Midbrain (tissue), 1 donor: ENCODE results near the gene SIRT7.
A peak's percentile ranks its signal among the peaks of the same experiment; 100 is the strongest.
"Not testable (repeated sequence)": the region's sequence is repeated elsewhere in the genome, so short reads cannot be mapped to it uniquely, and the experiment has no call there.

Experiments
- DNase-seq: peaks from one replicate; lab custom pipeline; 2025; lab: John Stamatoyannopoulos, UW

Gene SIRT7

GRCh38 chr17:81920612-81921536, 2.9 kb upstream of the SIRT7 start:
- DNase-seq, result peak; percentile 28

GRCh38 chr17:81918832-81919545, 1.0 kb upstream of the SIRT7 start:
- no peak for DNase-seq

GRCh38 chr17:81918333-81918669, 325 bp upstream of the SIRT7 start:
- DNase-seq, result not testable (repeated sequence)

- DNase-seq, result no peak
These were observed 1.6 kb downstream of the SIRT7 start for GRCh38 chr17:81916234-81917001.

- DNase-seq, result no peak
These were observed 2.6 kb downstream of the SIRT7 start for GRCh38 chr17:81915331-81915730.

GRCh38 chr17:81914103-81914850, 3.7 kb downstream of the SIRT7 start:
- DNase-seq, result no peak

GRCh38 chr17:81913394-81914102, 4.4 kb downstream of the SIRT7 start:
- DNase-seq, result no peak

- no peak for DNase-seq
These were observed 5.3 kb downstream of the SIRT7 start for GRCh38 chr17:81912441-81913309.

- DNase-seq, result no peak
These were observed 6.0 kb downstream of the SIRT7 start for GRCh38 chr17:81911969-81912368.

- peak; percentile 94 for DNase-seq
These were observed 6.6 kb downstream of the SIRT7 start, which contains the start of gene PCYT2 for GRCh38 chr17:81911277-81911961. Gene PCYT2 (minus strand): TSS chr17:81911399. CDS start chr17:81911355, 44 bp downstream.

- no peak for DNase-seq
These were observed 7.1 kb downstream of the SIRT7 start for GRCh38 chr17:81910840-81911276.

GRCh38 chr17:81909966-81910839, 7.8 kb downstream of the SIRT7 start:
- DNase-seq, result no peak

GRCh38 chr17:81909231-81909630, 8.7 kb downstream of the SIRT7 start:
- no peak for DNase-seq

GRCh38 chr17:81908793-81909192, 9.2 kb downstream of the SIRT7 start:
- no peak for DNase-seq

GRCh38 chr17:81907219-81908145, 10.5 kb downstream of the SIRT7 start:
- no peak for DNase-seq

GRCh38 chr17:81906476-81907218, 11.3 kb downstream of the SIRT7 start:
- DNase-seq, result no peak
